ENCODE results near the gene ABCC1.

GRCh38 chr16:16149710-16150116, 200.3 kb downstream of the ABCC1 start:
- TF ChIP-seq EZH2 (IDR thresholded peaks at IDR 0.05; ENCODE audit: borderline replicate concordance, insufficient read depth, low read length, poor library complexity, severe bottlenecking): no peak
- TF ChIP-seq POLR2AphosphoS5 (IDR thresholded peaks at IDR 0.05): no peak
